GM21825 (cell line): ENCODE measurements around the gene IVNS1ABP.
"Not testable (repeated sequence)": the region's sequence is repeated elsewhere in the genome, so short reads cannot be mapped to it uniquely, and the experiment has no call there.

ENCODE experiments used
- ATAC-seq: cut with Tn5 transposase; IDR thresholded peaks from one replicate; pipeline ENCODE4 v1.9.1; 2021; ENCODE audit warnings: mild to moderate bottlenecking, moderate library complexity; ENCODE audit not compliant: unreplicated experiment

The IVNS1ABP gene

DNA sequence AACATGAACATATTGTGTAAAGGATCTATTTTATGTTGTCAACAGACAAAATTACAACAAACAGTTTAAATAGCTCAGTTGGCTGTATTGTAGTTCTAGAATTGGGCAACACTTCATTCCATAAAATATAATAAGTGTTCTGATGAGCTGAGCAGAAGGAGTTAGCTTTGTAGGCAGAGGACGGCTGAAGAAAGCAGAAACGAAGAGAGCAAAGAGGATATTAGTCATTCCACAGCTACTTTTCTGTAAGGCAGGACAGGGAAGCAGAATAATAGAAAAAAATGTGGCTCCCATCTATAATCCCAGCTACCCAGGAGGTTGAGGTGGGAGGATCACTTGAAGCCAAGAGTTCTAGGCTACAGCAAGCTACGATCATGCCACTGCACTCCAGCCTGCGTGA lies 20.2 kb upstream of the IVNS1ABP start:
- ATAC-seq: no peak

DNA sequence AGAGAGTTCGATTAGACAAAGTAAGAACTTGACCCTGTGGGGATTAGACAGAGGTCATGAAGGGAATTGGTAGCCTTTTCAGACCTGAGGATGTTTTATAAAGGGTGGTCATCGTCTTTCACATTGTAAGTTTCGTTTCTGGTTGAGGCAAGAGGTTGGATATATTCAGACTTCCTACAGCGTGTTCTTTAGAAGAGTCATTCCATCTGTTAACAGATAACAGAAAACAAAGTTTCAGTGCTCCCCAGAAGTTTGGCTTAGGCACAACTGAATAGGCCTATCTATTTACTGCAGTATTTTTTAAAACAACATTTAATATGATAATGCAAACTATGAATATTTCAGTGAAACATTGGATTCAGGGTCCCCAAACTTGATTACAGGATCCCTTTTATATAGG lies 17.1 kb upstream of the IVNS1ABP start:
- no peak for ATAC-seq

DNA sequence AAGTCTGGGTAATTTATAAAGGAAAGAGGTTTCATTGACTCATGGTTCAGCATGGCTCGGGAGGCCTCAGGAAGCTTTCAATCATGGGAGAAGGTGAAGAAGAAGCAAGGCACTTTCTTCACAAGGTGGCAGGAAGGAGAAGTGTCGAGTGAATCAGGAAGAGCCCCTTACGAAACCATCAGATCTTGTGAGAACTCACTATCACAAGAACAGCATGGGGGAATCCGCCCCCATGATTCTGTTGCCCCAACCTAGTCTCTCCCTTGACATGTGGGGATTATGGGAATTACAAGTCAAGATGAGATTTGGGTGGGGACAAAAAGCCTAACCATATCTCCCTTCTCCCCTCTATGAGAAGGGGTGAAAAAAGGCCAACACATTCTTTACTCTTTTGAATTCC lies 11.2 kb upstream of the IVNS1ABP start:
- ATAC-seq: no peak

DNA sequence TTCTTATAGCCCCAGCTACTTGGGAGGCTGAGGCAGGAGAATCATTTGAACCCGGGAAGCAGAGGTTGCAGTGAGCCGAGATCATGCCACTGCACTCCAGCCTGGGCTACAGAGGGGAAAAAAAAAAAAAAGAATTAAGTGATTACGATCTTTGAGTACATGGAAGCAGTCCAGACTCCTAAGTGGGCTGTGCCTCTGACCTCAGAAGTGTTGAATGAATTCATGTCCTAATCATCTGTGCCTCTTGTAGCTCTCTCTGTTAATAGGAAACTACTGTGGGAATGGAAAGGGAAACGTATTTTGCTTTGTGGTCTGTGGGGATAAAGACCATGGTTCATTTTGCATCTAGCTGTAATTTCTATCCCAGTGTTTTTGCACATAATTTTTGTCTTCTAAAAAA lies 8.4 kb upstream of the IVNS1ABP start:
- no peak for ATAC-seq

DNA sequence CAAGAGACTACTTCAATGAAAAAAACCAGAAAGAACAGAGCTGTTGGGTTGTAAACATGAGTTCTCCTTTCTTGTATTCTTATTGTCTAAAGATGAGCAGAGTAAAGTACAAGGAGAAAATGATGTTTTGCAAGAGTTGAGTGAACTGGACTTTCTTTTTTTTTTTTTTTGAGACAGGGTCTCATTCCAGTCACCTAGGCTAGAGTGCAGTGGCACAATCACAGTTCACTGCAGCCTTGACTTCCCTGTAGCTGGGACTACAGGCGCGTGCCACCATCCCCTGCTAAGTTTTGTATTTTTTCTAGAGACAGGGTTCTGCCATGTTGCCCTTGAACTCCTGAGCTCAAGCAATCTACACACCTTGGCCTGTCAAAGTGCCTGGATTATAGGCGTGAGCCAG lies 7.1 kb upstream of the IVNS1ABP start:
- ATAC-seq: no peak

DNA sequence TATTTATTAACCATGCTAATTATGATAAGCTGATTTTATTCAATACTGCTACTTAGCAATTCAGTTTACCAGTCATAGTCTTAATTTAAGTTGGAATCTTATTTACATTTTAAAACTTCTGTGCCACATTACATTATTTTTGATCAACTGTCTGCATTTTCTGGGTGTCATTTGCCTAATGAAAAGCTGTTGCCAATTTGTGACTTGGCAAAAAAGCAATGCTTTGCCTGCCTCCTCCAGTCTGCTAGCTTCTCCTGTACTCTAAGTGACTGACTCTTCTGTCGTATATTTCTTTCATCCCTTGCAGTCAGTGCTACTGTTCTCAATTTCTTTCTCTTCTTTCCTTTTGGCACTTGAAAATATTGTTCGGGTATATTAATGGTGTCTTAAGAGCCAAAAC lies 5.6 kb upstream of the IVNS1ABP start:
- ATAC-seq: no peak

DNA sequence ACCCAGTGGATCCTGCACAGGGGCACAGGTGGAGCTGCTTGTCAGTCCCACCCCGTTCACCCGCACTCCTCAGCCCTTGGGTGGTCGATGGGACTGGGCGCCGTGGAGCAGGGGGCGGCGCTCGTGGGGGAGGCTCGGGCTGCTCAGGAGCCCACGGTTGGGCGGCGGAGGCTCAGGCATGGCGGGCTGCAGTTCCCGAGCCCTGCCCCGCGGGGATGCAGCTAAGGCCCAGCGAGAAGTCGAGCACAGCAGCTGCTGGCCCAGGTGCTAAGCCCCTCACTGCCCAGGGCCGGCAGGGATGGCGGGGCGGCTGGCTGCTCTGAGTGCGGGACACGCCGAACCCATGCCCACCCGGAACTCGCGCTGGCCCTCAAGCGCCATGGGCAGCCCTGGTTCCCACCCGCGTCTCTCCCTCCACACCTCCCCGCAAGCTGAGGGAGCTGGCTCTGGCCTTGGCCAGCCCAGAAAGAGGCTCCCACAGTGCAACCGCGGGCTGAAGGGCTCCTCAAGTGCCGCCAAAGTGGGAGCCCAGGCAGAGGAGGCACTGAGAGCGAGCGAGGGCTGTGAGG lies 4.7 kb upstream of the IVNS1ABP start:
- not testable (repeated sequence) for ATAC-seq

DNA sequence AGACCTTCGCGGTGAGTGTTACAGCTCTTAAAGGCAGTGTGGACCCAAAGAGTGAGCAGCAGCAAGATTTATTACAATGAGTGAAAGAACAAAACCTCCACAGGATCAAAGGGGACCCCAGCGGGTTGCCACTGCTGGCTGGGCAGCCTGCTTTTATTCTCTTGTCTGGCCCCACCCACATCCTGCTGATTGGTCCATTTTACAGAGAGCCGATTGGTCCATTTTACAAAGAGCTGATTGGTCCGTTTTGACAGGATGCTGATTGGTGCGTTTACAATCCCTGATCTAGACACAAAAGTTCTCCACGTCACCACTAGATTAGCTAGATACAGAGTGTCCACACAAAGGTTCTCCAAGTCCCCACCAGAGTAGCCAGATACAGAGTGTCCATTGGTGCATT lies 4.1 kb upstream of the IVNS1ABP start:
- ATAC-seq: not testable (repeated sequence)

DNA sequence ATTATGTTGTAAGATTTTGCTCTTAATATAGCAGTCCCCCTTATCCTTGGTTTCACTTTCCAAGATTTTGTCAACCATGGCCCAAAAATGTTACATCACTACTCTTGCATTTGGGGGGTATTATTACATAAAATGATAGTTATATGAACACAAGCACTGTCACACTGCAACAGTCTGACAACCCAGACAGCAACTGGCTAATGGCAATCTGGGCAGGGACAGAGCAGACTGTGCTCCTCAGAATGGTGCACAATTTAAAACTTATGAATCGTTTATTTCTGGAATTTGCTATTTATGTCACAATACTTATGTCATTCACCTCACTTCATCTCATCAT lies 2.1 kb upstream of the IVNS1ABP start:
- ATAC-seq: no peak

DNA sequence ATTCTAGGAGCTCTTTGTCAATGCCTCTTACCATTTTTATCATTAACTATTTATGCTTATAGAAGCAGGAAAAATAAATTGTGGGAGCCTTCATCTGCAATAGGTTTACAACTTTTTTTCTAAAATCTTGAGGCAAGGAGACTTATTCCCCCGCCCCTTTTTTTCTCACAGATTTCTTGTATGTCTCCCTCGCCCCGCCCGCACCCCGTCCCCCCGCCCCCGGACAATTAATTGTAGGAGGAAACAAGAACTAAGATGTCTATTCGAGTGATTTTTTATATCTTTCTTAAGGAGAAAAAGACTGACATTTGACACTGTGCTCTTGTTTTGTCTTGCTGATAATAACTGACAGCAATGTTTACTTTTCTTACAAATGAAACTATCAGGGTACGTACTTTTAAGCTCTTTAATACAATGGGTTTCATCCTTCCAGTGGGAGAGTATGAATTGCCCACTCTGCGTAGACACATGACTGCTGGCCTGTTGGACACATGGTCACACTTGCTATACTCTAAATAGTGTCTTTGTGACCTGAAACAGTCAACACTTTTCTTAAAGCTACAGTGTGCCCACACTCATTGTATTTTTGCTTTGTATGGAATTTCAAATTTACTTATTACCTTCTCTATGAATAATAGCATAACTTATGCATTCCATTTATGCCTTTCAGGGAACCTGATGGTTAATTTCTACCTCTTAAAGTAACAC lies 1.5 kb upstream of the IVNS1ABP start:
- ATAC-seq: no peak

DNA sequence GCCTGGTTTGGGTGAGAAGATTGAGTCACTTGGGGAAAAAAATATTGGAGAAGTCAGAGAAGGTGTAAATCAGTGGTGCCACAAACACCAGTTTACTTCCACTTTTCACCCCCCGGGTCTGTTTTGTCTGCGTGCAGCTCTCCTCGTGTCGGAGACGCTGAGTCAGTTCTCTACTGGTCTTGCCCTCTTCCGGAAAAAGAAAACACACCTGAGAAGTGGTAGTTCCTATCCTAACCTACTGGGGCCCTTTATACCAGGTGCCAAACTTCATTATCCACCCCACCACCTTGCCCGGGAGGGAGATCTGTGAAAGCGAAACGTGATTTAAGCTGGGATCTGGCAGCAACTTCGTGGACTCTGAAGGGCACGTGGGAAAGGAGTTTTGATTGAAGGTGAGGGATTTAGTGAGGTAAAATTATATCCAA lies 855 bp upstream of the IVNS1ABP start:
- ATAC-seq: peak; percentile 41

DNA sequence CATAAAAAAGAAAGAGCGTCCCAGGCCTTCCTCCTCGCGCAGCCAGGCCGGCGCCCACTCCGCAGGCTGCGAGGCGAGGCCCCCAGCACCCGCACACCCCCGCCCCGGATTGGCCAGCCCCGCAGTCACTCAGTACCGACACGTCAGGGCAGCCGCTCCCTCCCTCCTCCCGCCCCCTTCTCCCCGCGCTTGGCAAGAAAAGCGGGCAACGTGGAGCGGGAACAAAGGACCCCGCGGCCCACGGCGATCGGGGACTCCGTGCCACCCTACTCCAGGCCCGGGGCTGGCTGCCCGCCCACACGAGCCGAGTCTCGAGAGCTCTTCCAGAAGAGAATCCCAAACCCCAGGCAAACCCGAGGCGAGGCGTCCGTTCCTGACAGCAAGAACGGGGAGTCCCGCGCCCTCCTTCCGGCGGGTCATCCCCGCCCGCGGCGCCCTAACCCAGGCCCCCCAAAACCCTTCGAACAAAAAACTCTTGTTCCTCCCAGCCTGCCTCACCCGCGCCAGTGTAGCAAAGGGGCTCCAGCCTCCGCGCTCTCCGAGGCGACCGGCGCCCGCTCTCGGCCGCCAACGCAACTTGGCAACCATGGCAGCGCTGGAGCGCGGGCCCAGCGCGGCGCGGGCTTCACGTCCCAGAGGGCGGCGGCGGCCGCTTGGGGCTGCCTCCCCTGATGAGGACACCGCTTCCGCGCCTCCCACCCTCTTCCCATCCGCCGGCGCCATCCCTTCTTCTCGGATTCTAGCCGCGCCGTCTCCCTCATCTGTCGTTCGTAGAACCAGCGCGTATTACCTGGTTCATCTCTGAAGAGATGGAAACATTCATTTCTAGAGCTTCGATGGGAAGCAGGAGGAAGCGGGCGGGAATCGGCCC lies 645 bp downstream of the IVNS1ABP start:
- peak; percentile 50 for ATAC-seq

DNA sequence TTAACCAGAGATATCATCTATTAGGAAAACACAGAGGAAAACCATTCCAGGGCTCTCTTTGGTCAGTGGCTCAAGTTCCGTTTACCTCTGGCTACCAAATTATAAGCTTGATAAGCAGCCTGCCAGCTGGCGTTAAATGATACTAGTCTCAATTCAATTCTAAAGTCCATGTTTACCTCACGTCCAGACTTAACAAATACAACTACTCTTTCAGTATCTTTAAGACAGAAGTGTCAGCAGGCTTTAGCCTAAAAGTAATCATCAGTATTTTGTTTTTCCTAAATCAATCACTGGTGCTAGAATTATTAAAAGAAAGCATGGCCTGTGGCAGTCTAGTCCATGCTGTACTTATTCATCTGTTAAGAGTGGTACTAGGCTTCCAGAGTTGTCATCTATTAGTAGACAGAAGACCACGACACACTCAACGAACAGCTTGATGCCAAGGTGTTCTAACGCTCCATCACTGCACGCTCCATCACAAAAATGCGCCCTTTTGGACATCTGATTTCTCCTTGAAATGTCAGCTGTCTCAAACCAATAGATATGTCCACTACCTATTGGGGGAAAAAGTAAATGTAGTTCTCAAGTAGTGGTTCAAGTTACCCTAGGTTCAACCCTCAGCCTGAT lies 1.5 kb downstream of the IVNS1ABP start:
- ATAC-seq: no peak

DNA sequence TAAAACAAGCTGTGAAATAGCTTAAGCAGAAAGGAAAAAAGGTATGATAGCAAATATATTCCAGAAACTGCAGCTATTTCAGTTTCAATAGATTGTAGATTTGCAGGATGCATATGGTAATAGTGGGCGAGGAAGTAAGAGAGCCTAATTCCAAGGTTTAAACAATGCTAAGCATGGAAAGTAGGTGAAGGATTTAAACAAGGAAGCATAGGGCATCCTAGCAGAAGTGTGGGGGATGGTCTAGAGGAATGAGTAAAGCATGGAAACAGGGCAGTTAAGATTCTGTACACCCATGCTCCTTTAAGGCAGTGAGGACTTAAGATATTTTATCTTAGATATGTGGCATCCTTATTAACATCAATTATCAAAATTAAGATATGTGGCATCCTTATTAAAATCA lies 2.6 kb downstream of the IVNS1ABP start:
- no peak for ATAC-seq

DNA sequence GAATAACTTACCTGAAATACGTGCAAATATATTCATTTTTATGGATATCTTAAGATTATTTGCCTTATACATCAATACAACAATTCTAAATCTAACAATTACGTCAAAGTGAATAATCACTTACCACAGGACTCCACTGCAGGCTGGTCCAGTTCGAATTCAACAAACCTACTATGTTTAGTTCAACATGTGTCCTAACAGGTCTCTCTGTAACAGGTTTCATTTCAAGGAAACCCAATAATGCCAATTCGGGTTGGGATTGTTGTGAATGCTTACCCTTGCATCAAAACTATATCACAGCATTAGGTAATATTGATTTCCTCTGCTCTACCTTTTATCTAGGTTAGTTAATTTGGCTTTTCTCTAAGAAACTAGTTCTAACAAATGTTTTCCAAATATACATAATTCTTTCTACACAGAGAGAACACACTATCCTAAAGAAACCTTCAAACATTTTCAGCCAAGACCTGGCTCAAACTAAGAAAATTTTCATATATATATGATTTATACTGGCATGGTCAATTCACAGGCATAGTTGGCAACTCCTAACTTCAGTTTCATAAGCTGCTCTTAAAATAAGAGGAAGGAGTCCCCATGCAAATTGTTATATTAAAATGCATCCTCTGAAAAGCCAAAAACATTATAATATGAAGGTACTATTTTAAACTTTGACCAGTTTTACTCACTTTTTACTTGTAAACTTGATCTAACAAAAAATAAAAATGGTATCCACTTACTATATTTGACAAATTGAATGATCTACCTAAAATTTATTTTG lies 4.5 kb downstream of the IVNS1ABP start:
- no peak for ATAC-seq

DNA sequence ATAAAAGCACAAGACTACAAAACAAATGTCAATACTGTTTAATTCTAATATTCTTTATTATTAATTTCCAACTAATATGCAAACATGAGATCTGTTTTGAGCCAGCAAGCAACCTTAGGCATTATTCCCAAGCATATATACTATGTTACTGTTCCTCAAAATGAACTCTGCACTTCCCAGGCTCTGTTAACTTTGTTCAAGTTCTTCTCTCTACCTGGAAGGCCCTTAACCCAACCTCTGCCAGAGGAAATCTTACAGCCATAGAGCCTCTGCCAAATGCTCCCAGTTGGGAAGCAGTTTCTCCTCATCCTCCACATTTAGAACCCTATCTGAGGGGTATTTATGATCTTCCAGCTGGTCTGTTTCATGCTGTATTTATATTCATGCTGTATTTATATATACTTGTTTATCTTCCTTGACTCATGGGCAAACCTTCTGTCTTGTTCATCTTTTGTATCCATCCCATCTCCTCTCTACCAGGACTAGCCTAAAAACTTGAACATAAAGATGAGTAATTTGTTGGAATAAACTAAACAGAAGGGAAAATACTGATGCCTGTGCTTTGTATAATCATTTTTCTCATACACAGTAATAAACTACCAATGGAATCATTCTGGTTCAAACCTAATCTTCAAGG lies 5.3 kb downstream of the IVNS1ABP start:
- ATAC-seq: no peak

DNA sequence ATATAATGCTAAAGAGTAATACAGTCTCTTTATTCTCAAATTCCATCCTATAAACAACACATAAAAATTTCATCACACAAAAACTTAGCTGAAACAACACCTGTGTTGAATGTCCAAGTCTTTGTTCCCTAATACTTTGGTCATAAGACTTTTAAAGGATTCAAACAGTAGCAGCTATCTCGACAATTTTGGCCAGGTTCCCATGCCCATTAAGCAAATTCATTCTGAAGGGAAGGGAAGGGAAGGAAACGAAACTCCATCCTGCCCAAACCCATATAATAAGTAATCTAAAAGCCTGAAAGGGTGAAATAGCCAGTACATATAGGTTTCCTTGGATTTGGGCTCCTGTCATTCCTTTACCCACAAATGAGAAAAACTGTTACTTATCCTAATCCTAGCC lies 7.5 kb downstream of the IVNS1ABP start:
- no peak for ATAC-seq

DNA sequence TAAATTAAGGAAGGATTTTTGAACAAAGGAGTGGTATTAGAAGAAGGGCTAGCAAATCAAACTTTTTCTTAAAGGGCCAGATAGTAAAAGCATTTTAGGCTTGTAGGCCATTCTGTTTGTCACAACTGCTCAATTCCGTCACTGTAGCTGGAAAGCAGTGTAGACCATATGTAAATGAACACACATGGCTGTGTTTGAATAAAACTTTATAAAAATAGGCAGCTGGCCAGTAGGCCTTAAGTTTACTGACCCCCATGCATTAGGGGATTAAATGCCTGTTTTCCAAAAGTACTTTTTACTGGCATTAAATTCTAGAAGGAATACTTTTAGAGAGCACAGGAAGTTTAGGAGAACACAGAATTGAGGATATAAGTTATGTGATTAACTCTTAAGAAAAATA lies 8.9 kb downstream of the IVNS1ABP start:
- ATAC-seq: no peak

DNA sequence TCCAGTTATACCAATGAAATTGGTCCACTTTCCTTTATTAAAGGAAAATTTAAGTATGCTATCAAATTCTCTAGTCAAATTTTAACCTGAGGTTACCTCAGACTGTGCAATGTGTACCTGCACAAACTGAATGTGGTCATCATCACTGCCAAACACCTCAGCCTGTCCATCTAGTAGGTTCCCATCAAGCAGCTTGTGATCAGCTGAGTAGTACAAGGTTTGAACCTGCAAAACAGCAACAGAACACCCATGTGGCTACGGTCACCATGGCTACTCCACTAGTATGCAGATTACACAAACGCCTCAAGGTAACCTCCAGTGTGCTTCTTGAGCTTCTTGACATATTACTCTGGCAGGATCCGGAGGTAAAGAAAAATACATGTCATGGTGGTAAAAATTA lies 11.6 kb downstream of the IVNS1ABP start:
- ATAC-seq: no peak

DNA sequence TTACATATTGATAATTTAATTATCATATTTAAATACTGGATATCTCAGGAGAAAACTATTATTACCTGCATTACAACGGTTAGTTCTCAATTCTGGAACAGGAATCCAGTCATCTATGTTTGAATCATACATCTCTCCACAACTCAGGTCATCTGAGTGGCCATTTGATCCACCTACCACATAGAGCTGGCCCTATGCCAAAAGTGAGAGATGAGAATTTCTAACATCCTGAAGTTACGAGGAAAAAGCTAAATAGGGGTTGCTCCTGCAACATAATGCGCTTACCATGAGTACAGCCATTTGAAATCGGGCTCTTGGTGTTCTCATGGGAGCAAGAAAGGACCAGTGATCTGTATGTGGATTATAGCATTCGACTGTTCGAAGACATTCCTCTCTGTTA lies 16.9 kb downstream of the IVNS1ABP start:
- no peak for ATAC-seq
